Measurements from ENCODE around the gene RPS14. TPM values are rescaled to one million over a fixed set of nuclear protein-coding genes. Genes with fewer than 3 reads are reported as not detected.
"Not testable (repeated sequence)": the region's sequence is repeated elsewhere in the genome, so short reads cannot be mapped to it uniquely, and the experiment has no call there.

RPS14 gene
- polyA plus RNA-seq, 12 donors = 1,384 to 3,526 (median 2,659) TPM; not detected in 1

DNA sequence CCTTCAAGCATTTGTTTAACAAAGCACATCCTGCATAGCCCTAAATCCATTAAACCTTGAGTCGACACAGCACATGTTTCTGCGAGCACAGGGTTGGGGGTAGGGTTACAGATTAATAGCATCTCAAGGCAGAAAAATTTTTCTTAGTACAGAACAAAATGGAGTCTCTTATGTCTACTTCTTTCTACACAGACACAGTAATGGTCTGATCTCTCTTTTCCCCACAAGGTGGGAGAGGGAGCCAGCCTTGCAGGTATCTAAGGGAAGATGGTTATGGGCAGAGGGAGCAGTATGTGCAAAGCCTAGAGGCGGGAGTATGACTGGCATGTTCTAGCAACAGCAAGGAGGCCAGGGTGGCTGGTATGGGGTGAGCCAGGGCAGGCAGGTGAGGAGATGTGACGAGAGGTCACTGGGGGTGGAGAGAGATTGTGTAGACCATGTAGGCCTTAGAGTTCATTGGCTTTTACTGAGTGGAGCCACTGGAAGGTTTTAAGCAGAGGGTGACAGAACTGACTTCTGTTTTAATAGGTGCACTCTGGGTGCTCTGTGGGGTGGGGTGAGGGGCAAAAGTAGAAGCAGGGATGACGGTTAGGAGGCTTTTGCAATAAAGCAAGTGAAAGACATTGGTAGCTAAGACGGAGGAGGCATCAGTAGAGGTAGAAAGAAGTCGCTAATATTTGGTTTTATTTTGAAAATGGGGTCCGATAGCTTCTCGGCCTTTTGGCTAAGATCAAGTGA lies 5.1 kb upstream of the RPS14 start:
- no peak for DNase-seq

DNA sequence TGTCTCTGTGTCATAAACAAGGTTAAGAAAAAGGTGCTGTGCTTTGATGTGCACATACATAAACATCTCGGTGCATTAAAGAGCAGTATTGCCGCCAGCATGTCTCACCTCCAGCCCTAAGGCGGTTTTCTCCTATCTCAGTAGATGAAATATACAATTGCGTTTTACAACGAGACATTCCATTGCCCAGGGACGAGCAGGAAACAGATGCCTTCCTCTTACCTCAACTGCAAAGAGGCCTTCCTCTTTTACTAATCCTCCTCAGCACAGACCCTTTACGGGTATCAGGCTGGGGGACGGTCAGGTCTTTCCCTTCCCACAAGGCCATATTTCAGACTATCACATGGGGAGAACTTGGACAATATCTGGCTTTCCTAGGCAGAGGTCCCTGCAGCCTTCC lies 4.5 kb upstream of the RPS14 start:
- not testable (repeated sequence) for DNase-seq

DNA sequence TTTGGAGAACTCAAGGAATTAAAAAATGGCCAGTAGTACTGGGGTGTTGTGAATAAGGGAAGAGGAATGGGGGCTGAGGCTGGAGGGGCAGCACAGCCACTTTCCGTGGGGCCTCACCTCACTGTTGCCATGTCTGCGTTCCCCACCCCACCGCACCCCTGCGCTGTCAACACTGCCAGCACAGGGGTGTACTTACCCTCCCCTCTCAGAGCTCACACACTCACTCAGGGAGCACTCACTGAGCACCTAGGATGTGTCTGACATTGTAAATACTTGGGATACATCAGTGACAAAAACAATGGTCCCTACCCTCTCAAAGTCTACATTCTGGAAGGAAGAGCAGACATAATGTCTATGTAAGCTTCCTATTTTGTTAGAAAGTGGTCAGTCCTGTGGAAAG lies 3.4 kb upstream of the RPS14 start:
- DNase-seq = no peak

DNA sequence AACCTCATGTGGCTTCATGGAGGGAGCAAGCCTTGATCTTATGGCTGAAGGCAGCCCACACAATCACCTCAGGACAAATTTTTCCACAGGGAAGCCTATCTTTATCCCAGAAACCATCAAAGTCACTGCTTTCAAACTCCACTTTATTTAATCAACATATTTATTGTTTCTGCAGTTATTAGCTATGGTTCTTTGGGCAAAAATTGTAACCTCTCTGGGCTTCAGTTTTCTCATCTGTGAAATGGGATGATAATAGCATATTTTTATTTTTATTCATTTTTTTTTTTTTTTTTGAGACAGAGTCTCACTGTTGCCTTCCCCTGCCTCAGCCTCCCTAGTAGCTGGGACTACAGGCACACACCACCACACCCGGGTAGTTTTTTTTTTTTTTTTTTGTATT lies 2.1 kb upstream of the RPS14 start:
- DNase-seq = no peak

DNA sequence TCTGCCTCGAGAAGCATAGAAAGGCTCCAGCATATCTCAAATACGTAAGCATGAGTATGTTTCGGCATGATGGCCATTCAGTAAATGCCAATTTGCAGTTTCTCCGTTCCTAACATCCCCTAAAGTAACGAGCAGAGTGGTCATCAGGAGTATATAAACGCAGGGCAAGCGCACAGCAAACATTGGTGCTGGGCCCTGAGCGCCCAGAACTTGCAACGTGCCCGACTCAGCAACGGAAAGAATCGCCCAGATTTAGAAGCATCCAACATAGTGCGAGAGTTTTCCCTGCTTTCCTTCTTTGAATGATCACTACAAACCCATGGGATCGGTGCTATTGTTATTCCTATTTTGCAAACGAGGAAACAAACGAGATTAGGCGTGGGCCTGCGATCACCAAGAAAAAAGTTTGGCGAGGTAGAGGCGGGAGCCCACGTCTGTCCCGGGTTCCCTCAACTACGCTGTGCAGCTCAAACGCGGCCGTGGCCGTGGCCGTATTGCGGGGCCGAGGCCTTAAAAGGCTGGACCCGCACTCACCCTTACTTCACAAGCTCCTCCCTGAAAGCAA lies 505 bp downstream of the RPS14 start:
- peak; percentile 46 for DNase-seq

DNA sequence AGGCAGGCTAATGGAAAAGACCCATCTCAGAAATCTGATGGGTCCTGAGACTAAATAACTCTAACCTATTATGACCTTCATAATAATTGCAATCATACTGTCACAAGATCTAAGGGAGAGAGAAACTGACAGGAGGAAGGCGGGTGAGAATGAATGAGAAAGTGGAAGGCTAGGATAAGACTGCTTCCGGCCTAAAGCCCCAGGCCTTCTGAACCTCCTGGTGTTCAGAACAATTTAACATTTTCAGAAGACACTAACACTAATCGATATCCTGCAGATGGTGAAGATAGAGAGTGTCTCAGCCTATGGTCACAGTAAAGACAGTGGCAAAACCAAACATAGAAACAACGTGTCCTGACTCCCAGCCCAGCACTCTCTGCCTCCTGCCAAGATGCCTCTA lies 1.2 kb downstream of the RPS14 start:
- DNase-seq = no peak

DNA sequence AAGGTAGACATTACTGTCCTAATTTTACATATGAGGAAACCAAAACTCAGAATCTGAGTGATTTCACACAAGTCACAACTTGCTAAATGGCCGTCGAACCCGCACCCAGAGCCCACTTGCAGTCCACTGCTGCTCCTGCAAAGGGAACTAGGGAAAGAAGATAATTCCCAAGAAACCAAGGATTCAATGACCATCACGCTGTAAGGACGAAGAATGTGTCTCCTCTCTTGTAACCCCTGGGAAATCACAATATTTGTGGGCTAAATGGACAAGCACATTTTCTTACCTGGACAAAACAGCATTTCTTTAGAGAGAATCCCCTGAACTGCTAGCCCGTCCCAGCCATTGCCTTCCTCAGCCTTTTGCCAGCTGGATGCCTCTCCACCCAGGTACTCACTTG lies 2.4 kb downstream of the RPS14 start:
- no peak for DNase-seq

DNA sequence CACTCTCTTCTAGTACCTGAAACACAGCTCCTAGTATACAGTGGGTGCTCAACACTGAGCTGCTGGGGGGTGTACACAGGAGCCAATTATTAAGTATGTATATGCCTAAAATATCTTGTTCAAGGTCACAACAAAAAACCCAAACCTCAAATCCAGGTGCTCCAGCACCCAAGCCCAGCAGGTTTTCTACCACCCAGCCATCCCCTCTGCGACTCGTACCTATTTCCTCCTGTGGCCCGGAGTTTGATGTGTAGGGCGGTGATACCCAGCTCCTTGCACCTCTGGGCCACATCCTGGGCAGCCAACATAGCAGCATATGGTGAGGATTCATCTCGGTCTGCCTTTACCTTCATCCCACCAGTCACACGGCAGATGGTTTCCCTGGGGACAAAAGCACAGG lies 3.0 kb downstream of the RPS14 start:
- DNase-seq = no peak

DNA sequence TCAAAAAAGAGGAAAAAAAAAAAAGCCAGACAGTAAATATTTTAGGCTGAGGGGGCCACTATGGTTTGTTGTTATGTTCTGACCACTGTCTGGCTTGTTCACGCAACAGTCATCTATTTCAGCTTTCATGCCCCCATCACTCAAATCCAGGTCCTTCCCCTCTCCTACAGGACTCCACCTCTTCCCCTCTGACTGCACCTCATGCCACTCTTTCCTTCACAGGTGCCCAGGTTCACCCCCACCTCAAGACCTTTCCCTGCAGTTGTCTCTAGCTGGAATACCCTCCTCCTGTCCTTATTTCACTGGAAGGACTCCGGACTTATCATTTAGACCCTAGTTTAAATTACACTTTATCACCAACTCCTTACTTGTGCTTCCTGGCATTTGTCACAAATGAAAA lies 3.5 kb downstream of the RPS14 start:
- DNase-seq = no peak

DNA sequence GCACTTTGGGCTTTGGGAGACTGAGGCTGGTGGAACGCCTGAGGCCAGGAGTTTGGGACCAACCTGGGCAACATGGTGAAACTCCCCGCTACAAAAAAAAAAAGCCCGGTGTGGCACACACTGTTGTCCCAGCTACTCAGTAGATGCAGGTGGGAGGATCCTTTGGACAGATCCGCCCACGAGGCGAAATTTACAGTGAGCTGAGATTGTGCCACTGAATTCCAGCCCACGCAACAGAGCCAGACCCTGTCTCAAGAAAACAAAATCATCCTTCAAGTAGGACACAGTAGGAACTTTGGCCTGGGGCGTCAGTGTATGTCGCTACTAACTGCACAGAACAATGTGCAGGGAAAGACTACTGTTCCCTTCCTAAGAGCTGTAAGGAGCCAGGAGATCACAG lies 4.8 kb downstream of the RPS14 start:
- DNase-seq = no peak

DNA sequence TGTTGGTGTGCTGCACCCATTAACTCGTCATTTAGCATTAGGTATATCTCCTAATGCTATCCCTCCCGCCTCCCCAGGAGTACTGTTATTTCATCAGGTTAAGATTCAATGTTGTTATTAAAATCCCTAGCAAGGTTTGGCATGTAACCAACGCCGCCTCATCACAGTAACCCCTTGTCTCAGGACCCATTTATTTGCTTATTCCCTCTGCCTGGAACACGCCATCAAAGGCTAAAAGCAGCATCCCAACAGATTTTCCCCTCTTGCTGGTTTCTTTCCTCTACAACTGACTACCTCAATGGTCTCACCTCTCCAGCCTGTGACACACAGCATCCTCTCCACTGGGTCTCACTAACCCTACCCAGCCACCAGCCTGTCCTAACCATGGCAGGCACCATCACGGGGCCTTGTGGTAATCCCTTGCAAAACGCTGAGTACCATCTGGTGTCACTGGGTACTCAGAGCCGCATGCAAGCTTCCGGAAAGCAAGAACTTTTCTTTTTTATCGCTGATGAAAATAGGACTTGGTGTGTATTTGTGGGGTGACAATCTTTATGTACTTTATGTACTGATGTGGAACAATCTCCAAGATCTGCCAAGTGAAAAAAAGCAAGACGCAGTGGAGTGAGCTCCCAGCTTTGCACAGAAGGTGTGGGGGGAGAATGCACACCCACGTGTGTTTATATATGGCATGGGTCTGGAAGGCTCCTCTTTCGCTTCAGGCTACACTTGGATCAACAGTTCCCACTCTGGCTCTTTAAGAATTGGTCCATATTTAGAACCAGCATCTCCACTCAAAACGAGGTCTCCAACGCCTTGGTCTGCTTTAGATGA lies 6.1 kb downstream of the RPS14 start:
- no peak for DNase-seq

DNA sequence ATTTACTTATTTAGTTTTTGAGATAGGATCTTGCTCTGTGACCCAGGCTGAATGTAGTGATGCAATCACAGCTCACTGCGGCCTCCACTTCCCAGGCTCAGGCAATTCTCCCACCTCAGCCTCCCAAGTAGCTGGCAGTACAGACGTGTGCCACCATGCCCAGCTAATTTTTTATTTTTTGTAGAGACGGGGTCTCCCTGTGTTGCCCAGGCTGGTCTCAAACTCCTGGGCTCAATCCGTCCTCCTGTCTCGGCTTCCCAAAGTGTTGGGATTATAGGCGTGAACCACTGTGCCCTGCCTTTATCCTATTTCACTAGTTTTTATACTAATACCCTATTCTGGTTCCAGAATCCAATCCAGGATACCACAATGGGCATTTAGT lies 6.8 kb downstream of the RPS14 start:
- DNase-seq = no peak

DNA sequence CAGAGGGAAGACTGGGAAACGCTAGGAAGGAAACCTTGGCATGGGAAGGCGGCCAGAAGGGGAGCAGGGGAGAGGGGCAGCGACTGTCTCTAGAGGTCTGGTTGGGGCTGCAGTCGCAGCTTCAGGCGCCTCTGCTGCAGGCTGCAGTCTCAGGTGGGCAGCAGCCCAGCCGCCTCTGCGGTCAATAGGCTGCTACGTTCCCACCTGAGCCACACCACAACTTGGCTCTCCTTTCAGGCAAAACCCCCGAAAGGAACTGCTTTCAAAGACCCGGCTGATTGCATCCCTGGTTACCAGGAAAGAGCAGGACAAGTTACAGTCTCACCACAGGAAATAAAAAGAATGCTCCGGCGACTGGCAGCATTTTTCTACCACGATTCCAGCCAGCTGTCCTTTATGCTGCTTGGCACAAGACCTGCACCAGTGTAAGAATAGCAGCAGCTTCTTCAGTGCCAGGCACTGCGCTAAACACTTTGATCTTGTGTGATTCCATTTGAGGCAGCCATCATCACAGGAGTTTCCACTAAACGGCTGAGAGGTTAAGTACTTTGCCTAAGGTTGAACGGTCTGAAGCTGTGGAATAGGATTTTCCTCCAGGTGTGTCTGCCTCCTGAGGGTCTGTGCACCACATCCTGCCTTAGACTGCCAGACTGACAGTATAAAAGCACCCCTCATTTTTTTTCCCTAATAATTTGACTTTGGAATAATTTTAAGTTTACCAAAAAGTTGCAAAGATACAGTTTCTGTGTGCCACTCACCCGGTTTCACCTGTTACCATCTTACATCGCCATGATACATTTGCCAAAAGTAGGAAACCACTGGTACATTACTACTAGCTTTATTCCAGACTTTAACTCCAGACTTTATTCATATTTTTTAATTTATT lies 7.5 kb downstream of the RPS14 start:
- DNase-seq = no peak

DNA sequence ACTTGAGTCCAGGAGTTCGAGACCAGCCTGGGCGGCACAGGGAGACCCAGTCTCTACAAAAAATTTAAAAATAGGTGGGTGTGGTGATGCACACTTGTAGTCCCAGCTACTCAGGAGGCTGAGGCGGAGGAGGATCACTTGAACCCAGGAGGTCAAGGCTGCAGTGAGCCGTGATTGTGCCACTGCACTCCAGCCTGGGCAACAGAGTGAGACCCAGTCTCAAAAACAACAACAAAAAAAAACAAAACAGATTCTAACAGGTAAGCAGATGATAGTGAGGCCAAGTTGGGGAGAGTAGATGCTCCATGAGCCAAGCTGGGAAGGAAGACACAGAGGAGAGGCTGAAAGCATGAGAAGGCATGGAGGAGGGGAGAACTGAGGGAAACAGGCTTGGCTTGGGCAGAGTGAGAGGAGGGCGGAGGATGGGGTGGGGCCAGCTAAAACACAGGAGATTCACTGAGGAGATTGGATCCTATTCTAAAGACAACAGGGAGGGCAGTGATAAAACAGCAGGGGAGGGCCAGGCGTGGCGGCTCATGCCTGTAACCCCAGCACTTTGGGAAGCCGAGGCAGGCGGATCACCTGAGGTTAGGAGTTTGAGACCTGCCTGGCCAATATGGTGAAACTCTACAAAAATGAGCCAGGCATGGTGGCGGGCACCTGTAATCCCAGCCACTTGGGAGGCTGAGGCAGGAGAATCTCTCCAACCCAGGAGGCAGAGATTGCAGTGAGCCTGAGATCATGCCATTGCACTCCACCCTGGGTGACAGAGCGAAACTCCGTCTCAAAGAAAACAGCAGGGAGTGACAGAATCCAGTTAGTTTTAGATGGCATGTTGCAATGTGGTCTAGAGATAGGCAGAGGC lies 8.4 kb downstream of the RPS14 start:
- DNase-seq = no peak

DNA sequence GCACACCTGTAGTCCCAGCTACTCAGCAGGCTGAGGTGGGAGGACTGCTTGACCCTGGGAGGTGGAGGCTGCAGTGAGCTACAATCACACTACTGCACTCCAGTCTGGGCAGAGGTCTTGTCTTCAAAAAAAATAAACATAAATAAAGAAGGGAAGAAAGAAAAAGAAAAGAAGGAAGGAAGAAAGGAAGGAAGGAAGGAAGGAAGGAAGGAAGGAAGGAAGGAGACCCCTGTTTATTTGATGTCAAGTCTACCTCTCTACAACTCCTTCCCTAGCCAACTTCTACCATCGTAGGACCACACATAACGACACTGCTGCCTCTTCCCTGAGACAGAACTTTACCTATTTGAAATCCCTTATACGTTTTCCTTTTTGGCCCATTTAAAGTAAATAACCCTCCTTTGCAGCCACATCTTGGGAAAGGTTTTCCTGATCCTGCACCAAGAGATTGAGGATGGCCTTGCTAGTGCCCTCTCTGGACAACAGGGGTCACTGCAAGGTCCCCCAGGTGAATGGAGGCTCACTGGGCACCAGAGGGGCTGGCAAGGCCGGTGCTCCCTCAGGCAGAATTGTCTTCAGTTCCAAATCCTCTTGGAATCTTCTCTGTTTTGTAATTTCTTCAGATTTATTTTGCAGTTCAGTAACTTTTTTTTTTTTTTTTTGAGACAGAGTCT lies 10.5 kb downstream of the RPS14 start:
- no peak for DNase-seq

DNA sequence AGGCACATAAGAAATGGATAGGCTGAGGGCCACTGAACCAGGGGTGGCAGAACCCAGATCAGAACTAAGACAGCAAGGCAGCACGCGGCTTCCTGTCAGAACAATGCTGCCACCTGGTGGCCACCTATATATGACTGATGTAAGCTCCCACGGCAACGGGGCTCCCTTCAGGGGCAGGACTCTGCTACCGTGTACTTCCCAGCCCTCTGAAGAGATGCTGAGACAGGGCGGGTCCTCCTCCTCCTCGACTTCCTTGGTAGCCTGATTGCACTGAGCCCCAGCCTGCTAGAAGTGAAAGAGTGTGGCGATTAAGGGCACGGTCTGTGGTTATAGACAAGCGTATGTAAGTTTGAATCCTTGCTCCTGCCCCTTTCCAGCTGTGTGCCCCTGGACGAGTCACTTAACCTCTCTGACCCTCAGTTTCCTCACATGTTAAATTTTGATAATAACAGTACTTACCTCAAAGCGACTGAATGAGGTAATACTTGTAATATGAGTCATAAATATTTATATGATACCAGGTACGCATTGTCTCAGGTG lies 13.3 kb downstream of the RPS14 start:
- DNase-seq = peak; percentile 89

DNA sequence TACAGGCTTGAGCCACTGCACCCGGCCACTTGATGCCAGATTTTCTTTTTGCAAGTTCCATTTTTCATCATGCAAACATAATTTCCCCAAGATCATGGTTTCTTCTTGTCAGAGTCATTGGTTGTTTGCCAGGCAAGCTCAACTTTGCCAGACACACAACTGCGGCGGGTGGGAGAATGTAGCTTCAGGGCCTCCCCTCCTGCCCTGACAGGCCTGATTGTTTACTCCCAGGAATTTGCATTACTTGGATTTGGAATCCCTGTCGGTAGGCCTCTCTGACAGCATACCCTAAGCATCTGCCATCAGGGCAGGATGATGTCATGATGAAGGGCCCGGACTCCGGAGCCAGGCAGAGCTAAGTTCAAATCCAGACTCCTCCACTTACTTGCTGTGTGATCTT lies 15.1 kb downstream of the RPS14 start:
- DNase-seq = no peak

DNA sequence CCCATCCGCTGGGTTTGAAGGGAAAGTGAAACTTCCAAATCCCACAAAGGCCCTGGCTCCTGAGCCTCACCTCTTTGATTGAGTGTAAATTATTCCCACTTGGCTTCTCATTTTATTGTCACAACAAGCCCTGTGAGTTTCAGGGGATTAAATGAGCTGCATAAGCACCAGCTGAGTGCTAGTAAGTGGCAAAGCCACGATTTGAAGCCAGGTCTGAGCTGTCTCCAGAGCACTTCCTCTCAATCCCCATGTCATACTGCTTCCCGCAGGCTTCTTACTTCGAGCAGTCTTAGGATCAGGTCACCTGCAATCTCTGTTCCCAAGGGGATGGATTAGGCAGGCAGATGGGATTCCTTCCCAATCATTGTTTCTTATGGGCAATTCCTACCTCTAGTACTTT lies 18.0 kb downstream of the RPS14 start:
- no peak for DNase-seq

DNA sequence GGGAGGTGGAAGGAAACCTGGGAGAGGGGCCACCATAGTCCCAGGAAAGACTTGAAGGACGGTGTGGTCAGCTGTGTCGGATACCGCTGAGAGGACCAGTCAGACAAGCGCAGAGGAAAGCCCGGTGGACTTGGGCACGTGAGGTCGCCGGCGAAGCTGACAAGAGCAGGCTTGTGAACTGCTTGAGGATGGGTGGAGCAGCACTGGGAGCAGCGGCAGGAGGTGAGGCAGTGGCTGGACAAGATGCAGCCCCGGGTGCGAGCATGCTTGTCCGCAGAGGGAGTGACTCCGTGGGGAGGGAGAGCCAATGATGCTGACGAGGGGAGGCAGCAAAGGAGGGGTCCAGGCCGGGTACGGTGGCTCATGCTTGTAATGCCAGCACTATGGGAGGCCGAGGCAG lies 18.5 kb downstream of the RPS14 start:
- DNase-seq = no peak

DNA sequence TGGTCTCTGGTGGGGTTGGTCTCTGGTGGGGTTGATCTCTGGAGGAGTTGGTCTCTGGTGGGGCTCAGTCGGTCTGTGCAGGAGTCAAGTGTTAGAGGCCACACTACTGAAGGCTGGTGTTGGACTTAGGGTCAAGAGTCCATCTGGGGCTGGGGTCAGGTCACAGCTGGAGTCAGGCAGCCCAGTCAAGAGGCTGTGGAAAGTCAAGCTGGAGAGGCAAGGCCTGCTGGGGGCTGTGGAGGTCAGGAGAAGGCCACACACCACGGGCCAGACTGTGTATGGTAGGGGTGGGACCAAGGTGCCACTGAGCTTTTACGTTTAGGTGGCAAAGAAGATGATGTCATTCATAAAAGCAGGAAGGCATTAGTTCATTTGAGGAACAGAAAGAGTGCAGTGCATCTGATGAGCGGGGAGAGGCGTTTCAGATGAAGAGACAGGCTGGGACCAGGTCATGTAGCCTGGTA lies 20.1 kb downstream of the RPS14 start:
- no peak for DNase-seq

All from muscle of arm (tissue), 12 donors.